ENCODE results near the gene ELMO1.

- TF ChIP-seq CTCF (IDR thresholded peaks at IDR 0.05) (no peak), ZFX (IDR thresholded peaks at IDR 0.05; ENCODE audit: borderline replicate concordance) (no peak)
Measured at GRCh38 chr7:37287131-37287855, 161.4 kb downstream of the ELMO1 start.

All from 22Rv1 (cell line).